ENCODE measurements around the gene FEV. TPM values are rescaled to one million over a fixed set of nuclear protein-coding genes. Genes with fewer than 3 reads are reported as not detected.
A peak's percentile ranks its signal among the peaks of the same experiment; 100 is the strongest.

The FEV gene
- total RNA-seq, 2 experiments from 2014 or later, result not detected

DNA sequence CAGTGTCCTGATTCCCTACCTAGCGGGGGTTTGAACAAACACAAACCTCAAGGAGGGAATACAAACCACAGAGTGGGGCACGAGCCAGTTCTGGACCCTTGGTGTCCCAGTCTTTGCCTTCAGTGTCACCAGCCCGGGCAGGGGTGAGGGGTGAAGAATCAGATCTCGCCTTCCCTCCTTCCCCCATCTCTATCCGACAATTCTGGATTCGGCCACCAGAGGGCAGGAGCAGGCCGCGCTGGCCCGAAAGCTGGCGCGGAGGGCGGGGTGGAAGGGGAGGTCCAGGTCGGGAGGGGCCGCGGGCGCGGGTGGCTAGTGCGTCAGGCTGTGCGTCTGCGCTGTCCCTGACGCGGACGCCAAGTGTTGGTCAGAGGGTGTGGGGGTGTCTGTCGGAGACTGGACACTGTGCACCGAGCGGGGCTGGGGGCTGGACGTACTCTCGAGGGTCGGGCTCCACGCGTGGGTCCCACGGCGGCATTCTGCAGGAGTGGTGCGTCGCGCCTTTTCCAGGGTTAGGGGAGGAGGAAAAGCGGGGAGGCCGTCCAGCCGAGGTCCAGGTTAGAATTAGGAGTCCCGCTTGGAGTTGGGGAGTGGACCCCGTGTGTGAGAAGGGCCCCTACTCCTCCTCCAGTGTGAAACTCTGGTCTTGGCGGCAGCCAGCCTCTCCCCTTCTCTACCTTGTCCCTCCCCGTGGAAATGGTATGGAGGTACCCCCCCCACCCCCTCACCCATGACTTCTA is 11.2 kb upstream of the FEV start:
- Mint-ChIP-seq H3K36me3 (no peaks in the 10 kb centered on the region), H3K4me3 (no peak overlapping the region)

DNA sequence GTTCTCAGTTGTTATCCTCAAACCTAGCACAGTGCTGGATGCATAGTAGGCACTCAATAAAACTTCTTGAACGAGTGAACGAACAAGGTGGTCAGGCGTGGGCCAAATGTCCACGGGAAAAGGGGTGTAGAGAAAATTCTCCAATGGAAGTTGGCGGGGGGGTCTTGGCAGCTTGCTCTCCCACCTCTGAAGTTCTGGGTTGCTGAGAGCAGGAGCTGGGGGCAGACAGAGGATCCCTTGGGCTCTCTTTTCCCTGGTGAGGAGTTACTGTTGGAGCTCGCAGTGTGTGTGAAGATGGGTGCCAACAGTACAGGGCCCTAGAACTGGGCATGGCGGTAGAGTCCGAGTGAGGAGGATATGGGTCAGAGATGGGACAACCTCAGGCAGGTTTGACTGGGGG is 10.6 kb upstream of the FEV start:
- DNase-seq (no peak), ATAC-seq (no peak)
- CTCF ChIA-PET, result interaction anchor here (0.6 to 5.7 kb wide), 19 partner anchors 9 to 702 kb away, joined by 3 to 74 read pairs (median 5); partner anchors contain the start of gene FEV
- H3K4me1 Mint-ChIP-seq, result peaks cover 2% of the 10 kb centered on the region
- H3K36me3 Mint-ChIP-seq, result no peaks in the 10 kb centered on the region
- peaks cover 84% of the 10 kb centered on the region for H3K27me3 Mint-ChIP-seq
- H3K9me3 Mint-ChIP-seq (ENCODE audit: low read depth), result no peaks in the 10 kb centered on the region
- H3K4me3 Mint-ChIP-seq, result no peak overlapping the region
- no peak overlapping the region for H3K27ac Mint-ChIP-seq

More for the DNA sequence above, 11.2 kb upstream of the FEV start:
- peaks cover 84% of the 10 kb centered on the region for H3K27me3 Mint-ChIP-seq
- peak; percentile 66 for ATAC-seq
- DNase-seq, result peak; percentile 80
- no peaks in the 10 kb centered on the region for H3K9me3 Mint-ChIP-seq (ENCODE audit: low read depth)
- H3K27ac Mint-ChIP-seq, result no peak overlapping the region
- peaks cover 2% of the 10 kb centered on the region for H3K4me1 Mint-ChIP-seq
- CTCF ChIA-PET, result interaction anchor here (0.6 to 5.7 kb wide), 19 partner anchors 8 to 1109 kb away, joined by 3 to 74 read pairs (median 4); partner anchors contain the start of genes CDK5R2 and FEV

DNA sequence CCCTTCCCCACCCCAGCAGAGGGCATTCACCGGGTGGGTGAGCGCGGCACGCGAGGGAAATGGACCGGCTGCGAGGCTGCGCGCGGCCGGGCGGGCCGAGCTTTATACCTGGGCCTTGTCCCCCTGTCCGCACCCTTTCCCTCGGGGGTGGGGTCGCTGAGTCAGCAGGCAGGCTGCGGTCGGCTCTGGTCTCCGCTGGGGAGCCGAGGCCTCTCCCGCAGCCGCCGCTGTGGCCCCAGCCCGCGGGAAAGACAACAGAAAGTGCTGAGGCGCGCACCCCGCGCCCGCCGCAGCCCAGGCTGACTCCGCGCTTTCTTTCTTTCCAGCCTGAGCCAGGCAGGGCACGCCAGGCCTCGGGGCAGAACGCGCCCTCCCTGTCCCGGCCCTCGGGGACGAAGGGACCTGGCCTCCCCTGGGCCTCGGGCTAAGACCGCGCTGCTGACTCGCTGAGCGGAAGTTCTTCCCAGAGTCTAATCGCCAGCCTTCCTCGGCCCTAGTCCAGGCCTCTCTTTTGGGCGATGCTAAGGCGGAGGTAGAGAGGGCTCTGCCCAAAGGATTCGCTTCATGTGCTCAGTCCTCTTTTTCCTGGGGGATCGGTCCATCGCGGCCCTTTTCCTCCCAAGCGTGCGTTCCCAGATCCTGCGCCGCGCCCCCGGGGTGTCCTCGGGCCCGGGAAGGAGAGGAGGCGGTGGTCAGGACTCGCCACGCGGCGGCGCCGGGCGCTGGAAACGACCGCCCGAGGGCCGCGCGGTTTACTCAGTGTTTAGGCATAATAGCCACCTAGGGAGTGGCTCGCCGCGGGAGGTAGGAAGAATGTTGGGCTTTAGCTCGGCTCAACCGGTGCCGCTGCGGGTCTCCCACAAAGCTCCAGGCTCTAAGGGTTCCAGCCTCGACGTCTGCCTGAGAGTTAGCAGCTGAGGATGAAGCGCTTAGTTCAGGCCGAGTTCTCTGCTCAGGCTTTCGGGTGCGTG is 8.6 kb upstream of the FEV start, which contains the start of gene CRYBA2:
Gene CRYBA2, minus strand, starts transcription at position 78 of the 971 bp plus-strand sequence. CDS start 246 bp downstream, outside the sequence.
- H3K36me3 Mint-ChIP-seq, result no peaks in the 10 kb centered on the region
- H3K4me1 Mint-ChIP-seq, result peaks cover 2% of the 10 kb centered on the region
- no peak for DNase-seq
- peak; percentile 20 for ATAC-seq
- no peak within 1 kb of the TSS for H3K27ac Mint-ChIP-seq
- CTCF ChIA-PET, result interaction anchor here (1.0 to 5.7 kb wide), 6 partner anchors 11 to 118 kb away, joined by 3 to 74 read pairs (median 14); partner anchors contain the start of gene FEV
- no peak within 1 kb of the TSS for H3K4me3 Mint-ChIP-seq
- peaks cover 90% of the 10 kb centered on the region for H3K27me3 Mint-ChIP-seq
- no peaks in the 10 kb centered on the region for H3K9me3 Mint-ChIP-seq (ENCODE audit: low read depth)

DNA sequence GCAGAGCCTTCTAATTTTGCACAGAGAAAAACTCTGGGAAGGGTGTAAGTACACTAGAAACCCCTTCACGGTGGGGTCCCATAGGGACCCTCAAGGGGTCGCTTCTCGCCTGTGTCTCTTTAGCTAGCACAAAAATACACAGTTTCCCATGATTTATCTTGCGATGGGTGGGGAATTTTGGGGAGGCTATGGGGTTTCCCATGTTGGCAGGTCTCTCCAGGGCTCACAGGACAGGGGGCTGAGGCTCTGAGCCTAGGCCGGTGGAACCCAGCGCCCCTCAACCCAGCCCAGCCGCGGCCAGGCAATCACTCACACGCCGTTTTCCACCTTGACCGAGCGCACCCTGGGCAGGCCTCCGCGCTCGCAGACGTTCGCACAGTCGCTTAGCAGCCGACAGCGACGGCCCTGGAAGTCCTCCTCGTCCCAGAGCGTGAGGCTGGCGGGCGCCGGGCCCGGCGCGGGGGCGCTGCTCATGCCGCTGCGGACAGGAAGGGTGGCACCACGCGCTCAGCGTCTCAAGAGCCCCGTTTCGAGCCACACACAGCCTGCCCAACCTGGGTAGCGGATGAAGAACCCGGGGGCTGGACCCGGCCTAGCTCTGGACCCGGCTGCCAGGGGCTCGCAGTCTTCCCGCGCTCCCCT is 7.8 kb upstream of the FEV start:
- no peaks in the 10 kb centered on the region for H3K9me3 Mint-ChIP-seq (ENCODE audit: low read depth)
- H3K36me3 Mint-ChIP-seq, result no peaks in the 10 kb centered on the region
- H3K27ac Mint-ChIP-seq, result no peak overlapping the region
- DNase-seq (no peak), ATAC-seq (no peak)
- no peak overlapping the region for H3K4me3 Mint-ChIP-seq
- peaks cover 89% of the 10 kb centered on the region for H3K27me3 Mint-ChIP-seq
- CTCF ChIA-PET, result interaction anchor here (5.7 kb wide), 1 partner anchor 11 kb away, joined by 74 read pairs; the partner anchor contains the start of gene FEV
- peaks cover 2% of the 10 kb centered on the region for H3K4me1 Mint-ChIP-seq

DNA sequence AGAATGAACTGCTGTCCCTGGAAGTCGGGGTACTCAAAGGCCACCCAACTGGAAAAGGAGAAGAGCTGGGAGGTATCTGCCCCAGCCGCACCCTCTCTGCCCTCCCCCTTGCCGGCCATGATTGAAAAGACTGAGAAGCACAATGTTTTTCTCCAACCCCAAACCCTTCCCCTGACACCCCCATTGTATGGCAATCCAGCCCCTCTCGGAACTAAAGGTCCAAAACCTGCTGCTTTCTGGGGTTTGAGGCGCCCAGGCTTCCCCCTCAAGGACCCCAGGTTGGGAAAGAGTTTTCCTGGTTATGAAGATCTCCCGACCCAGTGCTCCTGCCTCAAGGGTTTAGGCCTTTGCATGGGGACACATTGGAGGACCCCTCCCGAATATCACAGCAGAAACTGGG is 7.2 kb upstream of the FEV start:
- no peaks in the 10 kb centered on the region for H3K9me3 Mint-ChIP-seq (ENCODE audit: low read depth)
- peaks cover 2% of the 10 kb centered on the region for H3K4me1 Mint-ChIP-seq
- CTCF ChIA-PET, result interaction anchor here (5.7 kb wide), 1 partner anchor 11 kb away, joined by 74 read pairs; the partner anchor contains the start of gene FEV
- DNase-seq (no peak), ATAC-seq (no peak)
- H3K4me3 Mint-ChIP-seq, result no peak overlapping the region
- H3K27ac Mint-ChIP-seq, result no peak overlapping the region
- H3K27me3 Mint-ChIP-seq, result peaks cover 91% of the 10 kb centered on the region
- H3K36me3 Mint-ChIP-seq, result no peaks in the 10 kb centered on the region

DNA sequence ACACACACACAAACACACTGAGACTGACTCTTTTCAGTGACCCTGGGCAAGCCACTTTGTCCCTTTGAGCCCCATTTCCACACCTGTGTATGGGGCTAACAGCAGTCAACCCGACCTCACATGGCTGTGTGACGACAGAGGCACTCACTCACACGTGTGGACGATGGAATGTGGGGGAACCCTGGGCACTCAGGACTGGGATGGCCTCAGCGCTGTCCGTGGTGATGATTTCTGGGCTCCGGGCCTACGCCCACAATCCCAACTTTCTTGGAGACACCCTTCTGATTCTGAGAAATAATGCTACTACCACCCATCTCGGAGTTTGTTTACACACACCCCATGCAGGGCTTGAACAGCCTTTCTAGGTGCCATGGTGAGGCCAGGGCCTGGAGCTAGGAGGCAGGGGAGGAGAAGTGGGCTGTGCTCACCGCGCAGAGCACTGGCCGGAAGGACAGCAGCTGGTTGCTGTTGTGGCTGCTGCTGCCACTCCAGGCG is 6.7 kb upstream of the FEV start:
- H3K27me3 Mint-ChIP-seq, result peaks cover 93% of the 10 kb centered on the region
- no peak for ATAC-seq
- CTCF ChIA-PET, result interaction anchor here (5.7 kb wide), 1 partner anchor 10 kb away, joined by 74 read pairs; the partner anchor contains the start of gene FEV

DNA sequence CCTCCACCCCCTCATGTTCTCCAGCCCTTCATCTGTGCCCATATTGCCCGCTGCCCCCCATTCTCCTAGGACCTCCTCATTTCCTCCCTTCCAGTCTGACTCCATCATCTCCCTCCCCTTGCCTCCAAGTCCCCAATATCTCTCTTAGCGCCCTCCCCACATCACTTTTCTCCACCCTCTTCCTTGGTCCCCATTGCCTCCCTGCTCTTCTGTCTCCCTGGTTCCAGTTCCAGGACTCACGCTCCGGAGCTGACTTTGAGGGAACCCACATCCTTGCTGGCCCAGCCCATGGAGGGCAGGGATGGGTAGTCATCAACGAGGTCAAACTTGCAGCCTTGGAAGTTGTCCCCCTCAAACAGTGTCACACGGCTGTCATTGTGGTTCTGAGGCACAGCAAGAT is 5.6 kb upstream of the FEV start:
- no peak for DNase-seq
- no peaks in the 10 kb centered on the region for H3K36me3 Mint-ChIP-seq
- peaks cover 93% of the 10 kb centered on the region for H3K27me3 Mint-ChIP-seq
- no peaks in the 10 kb centered on the region for H3K9me3 Mint-ChIP-seq (ENCODE audit: low read depth)
- CTCF ChIA-PET, result no interaction called here
- H3K4me1 Mint-ChIP-seq, result no peaks in the 10 kb centered on the region
- no peak overlapping the region for H3K4me3 Mint-ChIP-seq
- no peak for ATAC-seq
- no peak overlapping the region for H3K27ac Mint-ChIP-seq

More for the DNA sequence above, 6.7 kb upstream of the FEV start:
- Mint-ChIP-seq H3K4me1 (peaks cover 2% of the 10 kb centered on the region), H3K27ac (no peak overlapping the region), H3K4me3 (no peak overlapping the region), H3K9me3 (ENCODE audit: low read depth) (no peaks in the 10 kb centered on the region), H3K36me3 (no peaks in the 10 kb centered on the region)
- no peak for DNase-seq

DNA sequence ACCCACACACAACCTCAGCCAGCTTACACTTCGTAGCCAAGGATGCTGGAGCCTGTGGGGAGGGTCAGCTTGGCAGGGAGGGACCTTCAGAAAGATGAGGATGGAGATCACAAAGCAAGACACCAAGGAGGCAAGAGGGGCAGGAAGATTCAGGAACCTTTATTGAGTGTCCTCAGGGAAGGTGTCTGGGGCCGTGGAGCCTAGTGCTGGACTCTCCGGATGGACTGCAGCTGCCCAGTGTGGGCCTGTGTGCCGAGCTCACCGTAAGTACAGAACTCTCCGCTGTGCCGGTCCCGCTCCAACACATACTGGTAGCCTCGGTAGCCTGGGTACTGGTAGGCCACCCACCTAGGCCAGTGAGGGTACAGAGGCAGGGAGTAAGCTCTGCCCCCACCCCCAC is 5.1 kb upstream of the FEV start:
- no peaks in the 10 kb centered on the region for H3K4me1 Mint-ChIP-seq
- ATAC-seq, result no peak
- no peak overlapping the region for H3K4me3 Mint-ChIP-seq
- no peaks in the 10 kb centered on the region for H3K9me3 Mint-ChIP-seq (ENCODE audit: low read depth)
- CTCF ChIA-PET, result interaction anchor here (1.5 kb wide), 1 partner anchor 10 kb away, joined by 9 read pairs; no protein-coding TSS in a partner anchor
- H3K27ac Mint-ChIP-seq, result no peak overlapping the region
- H3K36me3 Mint-ChIP-seq, result no peaks in the 10 kb centered on the region
- H3K27me3 Mint-ChIP-seq, result peaks cover 91% of the 10 kb centered on the region
- no peak for DNase-seq

DNA sequence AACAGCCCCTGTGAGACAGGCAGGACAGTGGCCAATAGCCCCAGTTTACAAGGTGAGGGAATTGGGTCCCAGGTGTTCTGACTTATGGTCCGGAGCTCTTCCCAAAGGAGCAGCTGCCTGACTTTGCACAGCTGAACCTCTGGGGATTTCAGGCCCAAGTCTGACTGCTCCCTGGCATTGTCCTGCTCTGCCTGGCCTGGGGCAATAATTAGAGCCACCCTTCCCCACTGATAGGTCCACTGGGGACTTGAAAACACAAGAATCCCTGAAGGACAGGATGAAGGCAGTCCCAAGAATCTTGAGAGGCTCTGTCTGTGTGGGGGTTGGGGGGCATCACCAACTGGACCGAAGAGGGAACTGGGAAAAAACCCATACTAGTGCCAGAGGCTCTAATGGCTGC is 3.7 kb upstream of the FEV start:
- peaks cover 2% of the 10 kb centered on the region for H3K4me1 Mint-ChIP-seq
- ATAC-seq, result no peak
- DNase-seq, result no peak
- no peak overlapping the region for H3K27ac Mint-ChIP-seq
- CTCF ChIA-PET, result interaction anchor here (1.1 kb wide), 1 partner anchor 9 kb away, joined by 5 read pairs; no protein-coding TSS in a partner anchor
- no peaks in the 10 kb centered on the region for H3K36me3 Mint-ChIP-seq
- H3K9me3 Mint-ChIP-seq (ENCODE audit: low read depth), result no peaks in the 10 kb centered on the region
- H3K4me3 Mint-ChIP-seq, result no peak overlapping the region
- H3K27me3 Mint-ChIP-seq, result peaks cover 88% of the 10 kb centered on the region

DNA sequence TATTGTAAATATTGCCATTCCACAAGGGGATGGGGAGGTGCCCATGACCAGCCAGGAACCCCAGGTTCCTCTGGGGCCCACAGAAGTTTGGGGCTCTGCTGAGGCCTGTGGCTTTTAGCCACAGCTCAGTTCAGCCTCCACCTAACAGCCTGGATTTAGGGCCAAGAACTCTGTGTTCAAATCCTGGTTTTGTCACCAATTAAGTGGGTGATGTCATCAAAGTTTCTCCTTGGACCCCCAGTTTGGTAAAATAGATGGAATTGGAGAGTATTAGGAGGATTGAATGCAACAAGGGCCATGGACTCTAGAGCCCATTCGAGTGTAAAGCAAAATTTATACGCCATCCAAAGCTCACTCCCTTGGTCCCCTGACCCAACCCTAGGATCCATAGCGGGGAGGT is 3.2 kb upstream of the FEV start:
- no peaks in the 10 kb centered on the region for H3K36me3 Mint-ChIP-seq
- H3K27me3 Mint-ChIP-seq, result peaks cover 92% of the 10 kb centered on the region
- H3K27ac Mint-ChIP-seq, result no peak overlapping the region
- no peak for DNase-seq
- CTCF ChIA-PET, result interaction anchor here (1.1 kb wide), 1 partner anchor 8 kb away, joined by 5 read pairs; no protein-coding TSS in a partner anchor
- H3K9me3 Mint-ChIP-seq (ENCODE audit: low read depth), result no peaks in the 10 kb centered on the region
- no peak for ATAC-seq
- H3K4me1 Mint-ChIP-seq, result peaks cover 2% of the 10 kb centered on the region
- no peak overlapping the region for H3K4me3 Mint-ChIP-seq

DNA sequence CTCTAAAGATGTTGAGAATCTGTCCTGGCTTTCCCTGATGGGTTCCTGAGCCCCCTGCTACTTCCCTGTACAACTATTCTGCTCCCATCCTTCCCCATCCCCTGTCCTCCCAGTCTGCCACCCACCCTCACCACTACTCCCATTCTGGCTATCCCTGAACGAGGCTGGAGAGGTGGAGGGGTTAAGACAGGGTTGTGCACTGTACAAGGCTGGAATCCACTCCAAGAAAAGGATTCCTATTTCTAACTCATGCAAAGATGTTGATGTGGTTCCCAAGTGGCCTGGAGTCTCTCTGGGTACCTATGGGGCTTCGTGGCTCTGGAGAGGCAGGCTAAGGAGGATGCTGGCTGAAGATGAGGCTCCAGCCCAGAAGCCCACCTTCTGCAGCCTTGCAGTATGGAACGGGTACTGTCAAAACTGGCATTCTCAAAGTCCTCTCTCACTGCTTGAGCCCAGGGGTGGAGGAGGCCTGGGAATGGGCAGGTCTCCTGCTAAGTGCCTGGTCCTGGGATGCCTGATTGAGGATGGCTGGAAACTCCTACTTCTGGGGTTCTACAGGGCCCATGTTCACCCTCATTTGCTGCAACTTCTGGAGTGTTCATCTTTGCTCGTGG is 1.3 kb upstream of the FEV start:
- Mint-ChIP-seq H3K4me3 (no peak overlapping the region), H3K27ac (no peak overlapping the region), H3K27me3 (peaks cover 91% of the 10 kb centered on the region), H3K9me3 (ENCODE audit: low read depth) (no peaks in the 10 kb centered on the region), H3K4me1 (peaks cover 4% of the 10 kb centered on the region), H3K36me3 (no peaks in the 10 kb centered on the region)
- ATAC-seq, result no peak
- CTCF ChIA-PET, result interaction anchor here (0.8 kb wide), 1 partner anchor 10 kb away, joined by 3 read pairs; no protein-coding TSS in a partner anchor
- no peak for DNase-seq
